Measurements from ENCODE around the gene BCR.
A peak's percentile ranks its signal among the peaks of the same experiment; 100 is the strongest.

The BCR gene

DNA sequence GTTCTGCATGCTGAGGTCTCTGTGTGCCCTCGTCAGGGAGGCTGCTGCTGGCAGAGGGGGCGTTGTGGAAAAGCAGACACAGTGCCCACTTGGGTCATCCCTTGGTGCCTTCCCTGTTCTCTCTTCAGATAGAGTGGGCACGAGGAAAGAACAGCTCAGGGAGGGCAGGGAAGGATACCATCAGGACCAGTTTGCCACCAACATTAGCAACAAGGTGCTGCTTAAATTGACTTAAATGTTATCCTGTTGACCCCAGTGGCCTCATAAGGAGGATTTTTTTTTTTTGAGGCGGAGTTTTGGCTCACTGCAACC lies 91.2 kb downstream of the BCR start:
- no peaks in the 10 kb centered on the region for H3K27me3 Mint-ChIP-seq (ENCODE audit: low read depth)
- H3K4me1 Mint-ChIP-seq (ENCODE audit: low read depth): peaks cover 10% of the 10 kb centered on the region
- no peak overlapping the region for H3K4me3 Mint-ChIP-seq
- H3K36me3 Mint-ChIP-seq (ENCODE audit: low read depth): peaks cover 13% of the 10 kb centered on the region
- H3K9me3 Mint-ChIP-seq: no peaks in the 10 kb centered on the region
- no peak overlapping the region for H3K27ac Mint-ChIP-seq

DNA sequence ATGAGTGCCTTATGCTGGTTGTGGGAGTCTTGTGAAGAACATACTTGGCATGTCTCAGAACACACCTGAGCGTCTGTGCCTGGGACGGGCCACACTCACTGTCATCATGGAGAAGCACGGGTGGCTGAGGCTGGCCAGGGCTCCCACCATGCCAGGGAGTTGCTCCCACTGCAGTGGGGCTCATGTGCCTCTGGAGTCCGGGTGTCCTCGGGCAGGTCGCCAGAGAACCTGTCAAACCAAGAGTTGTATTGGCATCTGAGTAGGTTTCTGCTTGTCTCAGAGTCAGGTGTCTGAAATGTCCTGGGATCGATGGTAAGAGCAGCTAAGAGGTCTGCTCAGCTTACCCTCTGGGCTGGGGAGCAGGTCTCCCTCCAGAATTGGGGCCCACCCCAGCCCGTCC lies 92.1 kb downstream of the BCR start:
- no peak overlapping the region for H3K27ac Mint-ChIP-seq
- H3K36me3 Mint-ChIP-seq (ENCODE audit: low read depth): peaks cover 13% of the 10 kb centered on the region
- no peaks in the 10 kb centered on the region for H3K9me3 Mint-ChIP-seq
- H3K4me1 Mint-ChIP-seq (ENCODE audit: low read depth): peaks cover 11% of the 10 kb centered on the region
- H3K4me3 Mint-ChIP-seq: no peak overlapping the region
- H3K27me3 Mint-ChIP-seq (ENCODE audit: low read depth): no peaks in the 10 kb centered on the region

DNA sequence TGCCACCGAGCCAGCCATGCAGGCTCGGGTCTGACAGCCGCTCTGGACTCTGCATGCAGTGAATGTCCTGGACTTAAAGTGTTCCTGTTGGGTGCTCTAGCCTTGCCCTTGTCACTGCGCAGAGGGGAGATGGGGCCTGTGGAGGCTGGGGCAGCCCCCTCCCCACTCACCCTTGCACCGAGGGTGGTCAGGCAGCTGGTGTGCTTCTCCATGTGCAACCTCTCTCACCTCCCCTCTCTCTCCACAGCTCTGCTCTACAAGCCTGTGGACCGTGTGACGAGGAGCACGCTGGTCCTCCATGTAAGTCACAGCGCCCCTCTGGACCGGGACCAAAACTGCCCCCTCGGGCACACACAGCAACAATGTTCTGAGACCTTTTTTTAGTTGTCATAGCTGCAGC lies 92.5 kb downstream of the BCR start:
- peaks cover 9% of the 10 kb centered on the region for H3K4me1 Mint-ChIP-seq (ENCODE audit: low read depth)
- peaks cover 15% of the 10 kb centered on the region for H3K36me3 Mint-ChIP-seq (ENCODE audit: low read depth)

DNA sequence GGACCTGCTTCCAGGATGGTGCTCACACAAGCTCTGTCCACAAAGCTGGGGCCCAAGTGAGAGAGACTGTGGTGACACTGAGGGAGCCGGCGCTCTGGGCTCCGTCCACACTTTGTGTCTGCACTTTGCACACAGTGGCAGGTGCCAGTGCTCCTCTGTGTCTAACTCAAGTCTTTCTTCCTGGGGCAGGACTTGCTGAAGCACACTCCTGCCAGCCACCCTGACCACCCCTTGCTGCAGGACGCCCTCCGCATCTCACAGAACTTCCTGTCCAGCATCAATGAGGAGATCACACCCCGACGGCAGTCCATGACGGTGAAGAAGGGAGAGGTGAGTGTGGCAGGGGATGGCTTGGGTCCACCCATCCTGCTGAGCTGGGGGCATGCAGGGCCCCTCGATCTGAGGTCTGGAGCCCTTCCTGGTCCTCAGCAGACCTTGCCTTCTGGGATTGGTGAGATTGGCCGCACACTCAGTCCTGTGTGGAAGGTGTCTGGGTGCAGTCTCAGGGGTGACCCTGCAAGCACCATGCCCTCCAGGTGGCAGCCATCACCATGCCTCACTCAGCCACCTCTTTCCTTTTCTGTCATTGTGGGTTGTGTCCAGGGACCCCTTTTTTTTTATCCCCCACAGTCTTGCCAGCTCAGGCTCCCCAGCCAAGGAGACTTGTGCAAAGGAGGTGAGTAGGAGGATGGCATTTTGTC lies 93.3 kb downstream of the BCR start:
- Mint-ChIP-seq H3K36me3 (ENCODE audit: low read depth) (peaks cover 15% of the 10 kb centered on the region), H3K4me3 (no peak overlapping the region), H3K27me3 (ENCODE audit: low read depth) (no peaks in the 10 kb centered on the region), H3K27ac (no peak overlapping the region), H3K4me1 (ENCODE audit: low read depth) (peaks cover 6% of the 10 kb centered on the region), H3K9me3 (no peaks in the 10 kb centered on the region)

More for the DNA sequence above, 92.5 kb downstream of the BCR start:
- no peak overlapping the region for H3K27ac Mint-ChIP-seq
- H3K4me3 Mint-ChIP-seq: no peak overlapping the region
- no peaks in the 10 kb centered on the region for H3K9me3 Mint-ChIP-seq
- H3K27me3 Mint-ChIP-seq (ENCODE audit: low read depth): no peaks in the 10 kb centered on the region

DNA sequence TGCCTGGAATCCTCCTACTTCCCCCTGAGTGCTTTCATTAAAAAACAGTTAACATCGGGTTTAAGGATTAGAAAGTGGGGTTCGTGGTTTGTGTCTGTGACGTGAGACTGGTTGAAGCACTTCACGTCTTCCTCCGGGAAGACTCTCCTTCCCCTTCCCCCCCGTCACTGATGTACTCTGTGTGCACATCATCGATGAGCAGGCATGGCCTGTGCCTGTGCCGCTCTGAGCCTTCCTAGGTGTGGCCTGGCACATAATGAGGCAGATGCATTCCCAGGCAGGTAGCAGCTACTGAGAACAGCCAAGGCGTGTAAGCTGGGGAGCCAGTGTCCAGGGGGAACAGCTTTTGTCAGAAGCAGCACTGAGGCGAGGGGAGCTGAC lies 93.8 kb downstream of the BCR start:
- no peaks in the 10 kb centered on the region for H3K27me3 Mint-ChIP-seq (ENCODE audit: low read depth)
- H3K36me3 Mint-ChIP-seq (ENCODE audit: low read depth): peaks cover 13% of the 10 kb centered on the region

DNA sequence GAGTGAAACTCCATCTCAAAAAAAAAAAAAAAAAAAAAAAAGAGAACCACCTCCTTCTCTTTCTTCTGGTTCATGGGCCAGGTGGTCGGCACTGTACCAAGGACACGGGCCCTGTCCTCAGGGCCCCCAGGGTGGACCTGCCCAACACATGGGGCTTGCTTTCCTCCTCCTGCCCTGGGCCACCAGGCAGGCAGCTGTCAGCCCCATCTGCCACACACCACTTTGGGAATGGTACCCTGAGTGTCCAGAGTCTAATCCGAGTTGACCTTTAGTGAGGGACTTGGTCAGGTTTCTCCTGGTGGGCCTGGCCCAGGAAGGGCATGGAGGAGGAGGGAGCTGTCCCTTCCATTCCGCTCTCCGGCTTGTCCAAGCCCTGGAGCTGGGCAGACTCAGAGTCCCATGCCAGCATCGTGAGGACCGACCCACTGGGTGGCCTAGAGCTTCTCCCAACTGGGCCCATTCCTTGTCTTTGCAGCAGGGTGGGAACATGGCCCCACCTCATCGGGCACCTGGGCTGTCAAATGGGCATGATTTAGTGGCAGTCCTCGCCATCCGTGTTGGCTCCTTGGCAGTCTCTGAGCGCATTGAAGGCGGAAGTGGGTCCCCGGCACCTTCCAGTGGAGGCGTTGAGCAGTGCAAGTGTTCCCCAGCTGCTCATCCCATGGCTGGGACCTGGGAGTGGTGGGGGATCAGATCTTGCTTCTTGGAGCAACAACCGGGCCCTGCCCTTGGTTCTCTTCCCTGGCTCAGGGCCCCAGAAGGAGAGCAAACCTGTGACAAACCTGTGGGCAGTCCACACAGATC lies 94.8 kb downstream of the BCR start:
- Mint-ChIP-seq H3K27ac (no peak overlapping the region), H3K4me1 (ENCODE audit: low read depth) (peaks cover 10% of the 10 kb centered on the region), H3K36me3 (ENCODE audit: low read depth) (peaks cover 14% of the 10 kb centered on the region), H3K27me3 (ENCODE audit: low read depth) (no peaks in the 10 kb centered on the region), H3K9me3 (no peaks in the 10 kb centered on the region), H3K4me3 (no peak overlapping the region)

More for the DNA sequence above, 93.8 kb downstream of the BCR start:
- H3K9me3 Mint-ChIP-seq: no peaks in the 10 kb centered on the region
- H3K4me3 Mint-ChIP-seq: no peak overlapping the region
- no peak overlapping the region for H3K27ac Mint-ChIP-seq
- peaks cover 7% of the 10 kb centered on the region for H3K4me1 Mint-ChIP-seq (ENCODE audit: low read depth)

DNA sequence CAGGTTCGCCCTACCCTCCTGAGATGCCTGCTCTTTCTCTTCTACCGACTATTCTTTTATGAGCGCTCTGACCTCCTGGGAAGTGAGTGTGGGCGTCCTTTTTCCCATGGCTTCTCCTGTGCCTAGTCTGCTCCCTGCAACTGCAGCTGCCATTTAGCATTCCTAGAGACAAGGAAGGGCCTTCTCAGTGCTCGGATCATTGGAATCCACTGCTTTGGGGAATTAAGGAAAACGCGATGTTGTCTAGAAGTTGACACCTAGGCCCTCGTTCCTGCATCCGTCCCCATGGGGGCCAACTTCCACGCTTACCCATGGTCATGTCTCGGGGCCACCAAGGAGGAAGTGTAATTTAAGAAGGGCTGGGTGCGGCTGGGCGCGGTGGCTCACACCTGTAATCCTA lies 95.4 kb downstream of the BCR start:
- H3K4me3 Mint-ChIP-seq: no peak overlapping the region
- H3K4me1 Mint-ChIP-seq (ENCODE audit: low read depth): peaks cover 14% of the 10 kb centered on the region
- H3K9me3 Mint-ChIP-seq: no peaks in the 10 kb centered on the region
- peaks cover 16% of the 10 kb centered on the region for H3K36me3 Mint-ChIP-seq (ENCODE audit: low read depth)
- H3K27ac Mint-ChIP-seq: peak overlapping the region; percentile 13
- H3K27me3 Mint-ChIP-seq (ENCODE audit: low read depth): no peaks in the 10 kb centered on the region

DNA sequence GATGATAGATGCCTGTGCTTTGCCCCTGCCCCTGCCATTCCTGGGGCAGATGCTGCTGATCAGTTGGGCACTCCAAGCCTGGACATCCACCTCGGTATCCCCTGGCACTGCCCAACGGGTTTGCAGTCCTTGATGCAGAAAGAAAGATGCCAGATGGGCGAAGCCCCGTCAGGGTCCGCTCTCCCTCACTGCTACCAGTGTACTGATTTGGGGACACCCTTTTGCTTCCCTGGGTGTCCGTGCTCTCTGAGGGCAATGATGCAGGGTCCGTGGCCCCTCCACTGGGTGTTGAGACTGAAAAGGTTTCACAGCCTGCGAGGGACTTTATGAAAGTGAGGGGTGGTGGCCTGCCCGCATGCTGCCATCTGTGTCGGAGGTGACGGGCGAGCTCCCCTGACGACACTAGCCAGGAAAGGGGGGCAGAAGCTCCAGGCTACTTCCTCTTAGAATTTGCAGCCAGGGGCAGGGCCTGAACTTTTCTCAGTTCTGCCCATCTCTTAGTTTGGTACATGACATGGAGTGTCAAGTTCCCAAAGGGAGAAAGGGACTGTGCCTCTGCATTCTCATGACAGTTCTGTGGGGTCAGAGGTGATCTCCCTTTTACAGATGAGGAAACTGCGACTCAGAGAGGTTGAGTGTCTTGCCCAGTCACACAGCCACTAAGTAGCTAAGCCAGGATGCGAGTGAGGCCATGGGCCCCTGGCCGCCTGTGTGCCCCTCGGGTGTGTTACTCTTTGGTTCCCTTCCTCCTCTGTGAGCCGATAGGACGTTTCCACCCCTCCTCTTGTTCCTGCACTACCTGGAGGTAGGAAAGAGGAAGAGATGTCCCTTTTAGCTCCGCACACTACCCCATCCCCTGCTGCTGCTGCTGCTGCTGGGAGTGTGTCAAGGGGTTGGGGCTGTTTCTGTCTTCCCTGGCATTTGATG lies 96.6 kb downstream of the BCR start:
- Mint-ChIP-seq H3K4me1 (ENCODE audit: low read depth) (peaks cover 15% of the 10 kb centered on the region), H3K9me3 (no peaks in the 10 kb centered on the region), H3K27me3 (ENCODE audit: low read depth) (no peaks in the 10 kb centered on the region), H3K4me3 (no peak overlapping the region), H3K36me3 (ENCODE audit: low read depth) (peaks cover 16% of the 10 kb centered on the region), H3K27ac (peak overlapping the region; percentile 41)

DNA sequence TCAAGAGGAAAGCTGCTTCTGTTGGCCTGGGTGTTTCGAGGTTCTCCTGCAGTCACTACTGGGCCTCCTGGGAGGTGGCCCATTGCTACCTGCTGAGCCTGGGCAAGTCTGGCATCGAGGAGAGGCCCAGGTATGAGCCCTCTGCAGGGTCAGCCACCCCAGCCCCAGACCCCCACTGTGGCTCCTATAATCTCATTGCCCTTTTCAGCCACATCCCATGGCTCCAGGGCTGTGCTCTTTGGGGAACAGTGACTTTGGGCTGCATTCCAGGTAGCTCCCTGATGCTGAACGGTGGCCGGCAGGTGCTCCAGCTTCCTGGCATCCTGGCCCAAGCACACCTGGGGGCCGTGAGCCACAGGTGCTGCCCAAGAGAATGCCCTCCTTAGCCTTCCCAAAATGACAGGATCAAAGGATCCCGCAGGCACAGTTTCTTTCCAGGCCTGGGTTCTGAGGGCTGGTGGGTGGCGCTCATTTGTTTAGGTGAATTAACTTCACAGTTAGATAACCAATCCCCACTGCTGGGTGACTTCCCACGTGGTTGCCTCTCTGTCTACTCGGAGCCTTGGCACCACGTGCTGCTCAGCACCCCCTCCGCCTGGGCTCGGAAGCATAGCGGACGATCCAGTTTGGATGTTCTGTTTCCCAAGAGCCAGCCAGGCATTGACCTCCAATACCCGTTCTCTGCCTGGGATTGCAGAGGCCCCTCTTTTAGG lies 97.4 kb downstream of the BCR start:
- peaks cover 16% of the 10 kb centered on the region for H3K36me3 Mint-ChIP-seq (ENCODE audit: low read depth)
- H3K4me3 Mint-ChIP-seq: no peak overlapping the region
- H3K9me3 Mint-ChIP-seq: no peaks in the 10 kb centered on the region
- peaks cover 15% of the 10 kb centered on the region for H3K4me1 Mint-ChIP-seq (ENCODE audit: low read depth)
- no peak overlapping the region for H3K27ac Mint-ChIP-seq
- H3K27me3 Mint-ChIP-seq (ENCODE audit: low read depth): no peaks in the 10 kb centered on the region

DNA sequence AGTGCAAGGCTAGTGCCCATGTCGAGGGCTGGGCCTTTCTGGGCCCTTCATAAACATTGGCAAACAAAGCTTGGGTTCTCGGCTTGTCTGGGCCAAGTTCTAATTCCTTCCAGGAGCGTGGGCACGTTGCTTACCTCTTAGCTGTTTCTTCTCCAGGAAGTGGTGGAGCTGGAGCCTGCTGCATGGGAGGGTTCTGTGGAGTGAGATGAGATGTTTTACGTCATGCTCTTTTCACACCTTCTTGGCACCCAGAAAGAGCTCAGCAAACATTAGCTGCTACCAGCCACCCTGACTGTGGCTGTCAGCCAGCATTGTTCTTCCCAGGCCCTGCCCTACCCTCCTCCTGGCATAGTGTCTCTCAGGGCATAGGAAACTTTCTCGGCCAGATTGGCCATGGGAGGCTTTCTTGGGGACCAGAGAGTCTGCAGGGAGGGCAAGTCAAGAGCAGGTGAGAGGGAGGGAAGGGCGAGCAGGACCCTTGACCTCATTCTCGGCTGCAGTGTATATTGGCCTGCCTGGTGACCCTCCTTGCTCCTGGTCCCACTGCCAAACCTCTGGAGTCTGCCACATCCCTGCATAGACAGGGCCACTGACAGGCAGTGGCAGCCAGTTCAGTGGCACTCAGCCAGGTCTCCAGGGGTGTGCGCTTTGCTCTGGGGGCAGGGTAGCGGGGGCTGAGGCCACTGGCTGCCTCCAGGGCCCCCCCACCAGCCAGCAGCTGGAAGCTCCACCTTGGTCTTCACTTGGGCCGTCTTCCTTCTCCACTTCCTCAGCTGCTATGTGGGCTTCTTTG lies 98.8 kb downstream of the BCR start:
- Mint-ChIP-seq H3K27ac (peak overlapping the region; percentile 59), H3K27me3 (ENCODE audit: low read depth) (no peaks in the 10 kb centered on the region), H3K9me3 (no peaks in the 10 kb centered on the region), H3K4me1 (ENCODE audit: low read depth) (peaks cover 15% of the 10 kb centered on the region), H3K36me3 (ENCODE audit: low read depth) (peaks cover 14% of the 10 kb centered on the region), H3K4me3 (no peak overlapping the region)

DNA sequence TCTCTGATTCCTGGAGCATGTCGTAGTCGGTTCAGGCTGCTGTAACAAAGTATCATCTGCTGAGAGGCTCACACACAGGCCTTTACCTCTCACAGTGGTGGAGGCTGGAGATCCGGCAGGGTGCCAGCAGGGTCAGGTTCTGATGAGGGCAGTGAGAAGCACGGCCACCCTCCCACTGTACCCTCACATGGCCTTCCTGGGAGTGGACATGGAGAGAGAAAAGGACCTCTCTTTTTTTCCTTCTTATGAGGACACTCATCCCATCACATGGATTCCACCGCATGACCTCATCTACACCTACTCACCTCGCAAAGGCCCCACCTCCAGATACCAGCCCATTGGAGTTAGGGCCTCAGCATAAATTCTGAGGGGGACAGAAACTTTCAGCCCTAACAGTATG lies 99.5 kb downstream of the BCR start:
- H3K9me3 Mint-ChIP-seq: no peaks in the 10 kb centered on the region
- no peak overlapping the region for H3K4me3 Mint-ChIP-seq

DNA sequence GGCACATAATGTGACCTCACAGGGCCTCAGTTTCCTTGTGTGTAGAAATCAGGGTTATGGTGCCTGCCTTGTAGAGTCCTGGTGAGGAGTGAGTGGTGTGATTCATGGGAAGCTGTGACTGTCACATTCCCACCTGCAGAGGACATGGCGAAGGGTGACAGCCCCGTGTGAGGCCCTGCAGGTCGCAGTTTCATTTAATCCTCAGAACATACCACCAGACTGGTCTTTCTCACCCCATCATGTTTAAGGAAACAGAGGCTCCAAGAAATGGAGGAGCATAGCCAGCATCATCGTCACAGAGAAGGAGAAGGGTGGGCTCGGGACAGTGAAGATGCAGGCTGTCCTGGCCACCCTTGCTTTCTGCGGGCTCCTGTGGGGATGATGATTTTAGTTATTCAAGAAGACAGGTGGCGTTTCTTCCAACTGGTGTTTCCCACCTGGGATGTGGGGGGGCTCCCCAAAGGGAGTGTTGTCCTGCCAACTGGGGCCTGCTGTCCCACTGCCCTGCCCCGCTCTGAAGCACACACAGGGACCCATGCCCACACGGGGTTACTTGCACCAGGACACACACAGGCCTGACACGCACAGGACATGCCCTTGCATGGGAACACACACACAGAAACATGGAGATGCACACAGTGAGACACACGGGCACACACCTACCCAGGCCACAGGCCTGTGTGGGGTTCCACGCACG lies 100.2 kb downstream of the BCR start:
- no peaks in the 10 kb centered on the region for H3K27me3 Mint-ChIP-seq (ENCODE audit: low read depth)

More for the DNA sequence above, 99.5 kb downstream of the BCR start:
- Mint-ChIP-seq H3K27ac (peak overlapping the region; percentile 59), H3K27me3 (ENCODE audit: low read depth) (no peaks in the 10 kb centered on the region), H3K4me1 (ENCODE audit: low read depth) (peaks cover 15% of the 10 kb centered on the region), H3K36me3 (ENCODE audit: low read depth) (peaks cover 14% of the 10 kb centered on the region)

DNA sequence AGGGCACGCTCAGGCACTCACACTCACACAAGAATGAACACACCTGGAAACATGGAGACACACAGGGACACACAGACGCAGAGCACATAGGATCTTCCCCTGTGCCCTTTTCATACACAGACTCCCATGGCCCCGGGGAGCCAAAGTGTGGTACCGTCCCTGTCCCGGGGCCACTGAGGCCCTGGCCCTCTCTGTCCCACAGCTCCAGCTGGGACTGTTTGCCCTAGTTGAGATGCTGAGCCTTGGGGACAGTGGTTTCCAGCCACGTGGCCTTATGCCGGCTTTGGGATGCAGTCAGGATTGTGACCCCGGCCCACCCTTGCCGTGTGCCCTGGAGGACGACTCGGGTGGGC lies 100.7 kb downstream of the BCR start:
- H3K4me3 Mint-ChIP-seq: no peak overlapping the region
- H3K27ac Mint-ChIP-seq: no peak overlapping the region
- peaks cover 10% of the 10 kb centered on the region for H3K36me3 Mint-ChIP-seq (ENCODE audit: low read depth)
- no peaks in the 10 kb centered on the region for H3K27me3 Mint-ChIP-seq (ENCODE audit: low read depth)
- peaks cover 15% of the 10 kb centered on the region for H3K4me1 Mint-ChIP-seq (ENCODE audit: low read depth)
- H3K9me3 Mint-ChIP-seq: no peaks in the 10 kb centered on the region

More for the DNA sequence above, 100.2 kb downstream of the BCR start:
- Mint-ChIP-seq H3K4me1 (ENCODE audit: low read depth) (peaks cover 15% of the 10 kb centered on the region), H3K9me3 (no peaks in the 10 kb centered on the region), H3K36me3 (ENCODE audit: low read depth) (peaks cover 14% of the 10 kb centered on the region), H3K4me3 (no peak overlapping the region), H3K27ac (no peak overlapping the region)
